SK-N-MC (cell line): ENCODE results near the gene GPR157.

Experiments
- EZH2 ChIP-seq: fragments of 200-600 bp; sonication (generic); IDR thresholded peaks from one replicate; pipeline ENCODE4 v1.6.1; 2017; ENCODE audit warnings: antibody characterized with exemption
- FOXP2 ChIP-seq: optimal IDR thresholded peaks from 2 replicates; pipeline ENCODE3; 2011; ENCODE audit warnings: mild to moderate bottlenecking, moderate library complexity; ENCODE audit not compliant: insufficient read depth; ENCODE audit errors: extremely low read length, control extremely low read depth
- POLR2AphosphoS5 ChIP-seq: IDR thresholded peaks from 2 replicates; pipeline ENCODE4 v1.6.1; 2012; ENCODE audit warnings: mild to moderate bottlenecking, low read depth, low read length, borderline replicate concordance

DNA sequence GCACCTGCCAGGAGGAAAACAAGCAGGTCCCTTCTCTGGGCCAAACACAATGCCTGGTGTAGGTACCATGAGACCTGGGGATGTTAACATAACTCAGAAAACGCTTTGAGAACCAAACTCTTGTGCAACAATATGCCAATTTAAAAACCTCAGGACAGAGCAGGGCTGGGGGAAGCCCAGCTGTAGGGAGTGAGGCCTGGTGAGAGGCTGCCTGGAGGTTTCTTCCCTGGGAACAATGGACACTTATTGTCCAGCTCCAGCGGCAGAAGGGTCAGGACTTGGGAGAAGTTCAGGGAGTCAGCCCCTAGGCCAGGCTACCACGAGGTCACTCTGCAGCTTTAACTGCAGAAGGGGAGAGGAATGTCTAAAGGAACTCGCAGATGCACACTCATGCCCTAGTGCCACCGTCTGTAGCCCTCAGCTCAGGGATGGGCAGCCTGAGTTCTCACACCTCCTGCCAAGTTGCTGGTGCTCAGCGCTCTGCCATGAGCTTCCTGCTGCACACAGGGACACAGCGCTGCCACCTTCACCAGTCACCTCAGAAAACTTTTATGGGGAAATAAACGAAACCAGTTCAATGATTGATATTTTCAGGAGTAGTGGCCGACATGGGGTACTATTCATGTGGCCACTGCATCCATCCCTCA is 8.5 kb downstream of the GPR157 start:
- TF ChIP-seq POLR2AphosphoS5 (no peak), EZH2 (no peak), FOXP2 (no peak)
